Epidermal melanocyte (primary cell): Measurements from ENCODE around the gene KCNQ5.

ENCODE experiments used
- DNase-seq: peaks from one replicate; pipeline ENCODE4 v3.0.0; 2011; ENCODE audit warnings: low spot score; ENCODE audit not compliant: insufficient read length

KCNQ5 gene

DNA sequence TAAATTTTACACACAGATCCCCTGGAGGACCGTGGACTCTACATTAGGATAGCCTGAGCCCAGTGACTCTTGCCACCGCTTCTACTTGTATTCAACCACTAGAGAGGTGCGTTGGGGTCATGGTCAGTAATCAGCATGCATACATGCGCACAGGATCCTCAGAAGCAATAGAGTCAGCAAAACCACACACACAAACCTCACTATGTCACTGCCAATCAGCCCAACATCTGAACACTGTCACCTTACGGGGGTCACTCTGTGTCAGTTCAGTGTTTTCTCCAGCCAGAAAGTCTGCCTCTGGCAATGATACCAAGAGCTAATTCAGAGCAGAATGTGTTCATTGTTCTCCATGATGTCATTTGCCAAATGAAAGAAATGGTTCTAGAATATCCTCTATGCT is 378.1 kb downstream of the KCNQ5 start:
- DNase-seq, result peak; percentile 17

DNA sequence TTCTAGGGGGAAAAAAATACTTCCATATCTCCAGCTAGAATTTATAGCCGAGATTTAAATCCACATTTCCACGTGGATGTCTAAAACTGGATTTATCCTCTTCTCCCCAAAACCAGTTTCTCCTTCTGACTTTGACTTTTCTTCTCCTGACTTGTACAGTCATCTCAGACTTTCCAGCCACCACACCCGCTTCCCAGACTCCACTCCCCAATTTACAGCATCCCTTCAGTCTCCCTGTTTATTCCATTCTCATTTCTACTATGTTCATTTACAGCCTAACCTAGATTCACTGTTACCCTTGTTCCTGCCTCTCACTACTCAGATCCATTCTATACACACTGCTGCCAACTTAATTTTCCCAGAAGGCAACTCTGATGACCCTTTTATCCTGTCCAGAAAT is 378.6 kb downstream of the KCNQ5 start:
- no peak for DNase-seq

DNA sequence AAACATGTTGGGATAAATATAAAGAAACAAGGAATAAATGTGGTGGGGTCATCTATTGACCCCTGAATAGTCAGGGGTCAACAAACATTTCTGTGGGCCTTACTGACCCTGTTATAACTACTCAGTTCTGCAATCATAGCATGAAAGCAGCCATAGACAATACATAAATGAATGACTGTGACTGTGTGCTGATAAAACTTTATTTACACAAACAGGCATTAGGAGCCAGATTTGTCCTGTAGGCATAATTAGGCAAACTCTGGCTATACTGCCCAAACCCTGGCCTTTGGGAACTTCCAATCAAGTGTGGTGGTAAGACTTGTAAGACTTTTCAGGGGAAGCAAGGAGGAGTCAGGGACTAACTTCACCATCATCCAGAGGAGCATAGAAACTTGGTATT is 380.7 kb downstream of the KCNQ5 start:
- DNase-seq, result no peak

DNA sequence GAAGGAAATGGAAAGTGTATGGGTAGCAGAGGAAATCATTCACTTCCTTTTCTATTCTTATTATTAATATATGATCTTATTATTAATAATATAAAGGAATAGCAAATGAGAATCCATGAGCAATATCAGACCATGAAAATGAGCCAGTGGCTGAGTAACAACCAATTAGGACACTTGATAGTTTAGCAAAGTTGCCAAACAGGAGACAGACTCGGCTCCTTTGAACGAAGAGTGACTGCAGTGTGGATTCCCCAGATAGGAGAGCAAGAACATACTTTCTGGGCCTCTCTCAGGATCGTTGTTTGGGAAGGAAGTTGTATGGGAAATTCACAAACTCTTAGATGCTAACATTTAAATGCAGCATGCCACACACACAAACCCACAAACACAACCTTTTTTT is 381.4 kb downstream of the KCNQ5 start:
- no peak for DNase-seq

DNA sequence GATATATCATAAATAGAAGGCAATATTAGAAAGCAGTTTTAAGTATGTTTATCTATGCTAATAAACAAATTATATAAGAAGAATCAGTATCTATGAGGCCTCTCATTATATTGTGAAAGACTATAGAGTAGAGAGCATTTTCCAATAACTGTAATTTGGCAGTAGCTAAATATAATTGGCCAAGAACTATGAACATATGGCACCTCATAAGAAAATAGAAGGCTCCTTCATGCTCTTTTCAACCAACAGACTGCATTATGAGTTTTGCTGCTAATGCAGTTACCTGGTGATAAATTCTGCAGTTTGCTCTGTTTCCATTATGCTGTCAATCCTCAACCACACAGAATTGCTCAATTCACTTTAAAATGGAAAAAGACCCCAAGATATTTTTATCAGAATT is 382.4 kb downstream of the KCNQ5 start:
- no peak for DNase-seq

DNA sequence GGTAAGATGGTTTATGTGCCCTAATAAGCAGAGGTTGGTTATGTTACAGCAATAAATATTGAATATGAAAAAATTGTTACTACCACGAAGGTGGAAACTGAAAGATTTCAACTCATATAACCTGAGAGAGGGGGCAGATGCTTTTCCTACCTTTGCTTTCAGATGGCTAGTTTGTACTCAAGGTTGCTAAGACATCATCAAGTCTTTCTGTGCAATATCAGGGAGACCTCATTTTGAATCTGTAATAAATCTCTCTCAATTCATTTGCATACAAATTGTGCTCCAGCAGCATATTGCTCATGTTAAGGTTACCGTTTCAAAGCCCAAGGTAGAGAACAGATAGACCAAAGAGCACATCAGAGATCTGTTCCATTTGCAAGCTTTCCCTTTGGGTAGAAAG is 383.0 kb downstream of the KCNQ5 start:
- DNase-seq, result no peak

DNA sequence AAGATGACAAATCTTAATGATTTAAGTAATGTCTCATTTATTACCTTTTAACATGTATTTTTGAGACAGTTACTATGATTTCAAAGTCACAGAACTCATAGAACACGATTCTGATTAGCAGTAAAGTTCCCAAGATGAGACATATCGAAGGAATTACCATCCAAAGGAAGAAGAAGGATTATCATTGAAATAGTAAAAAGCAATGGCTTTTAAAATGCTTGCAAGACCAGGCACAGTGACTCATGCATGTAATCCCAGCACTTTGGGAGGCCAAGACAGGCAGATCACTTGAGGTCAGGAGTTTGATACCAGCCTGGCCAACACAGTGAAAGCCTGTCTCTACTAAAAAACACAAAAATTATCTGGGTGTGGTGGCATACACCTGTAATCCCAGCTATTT is 384.3 kb downstream of the KCNQ5 start:
- no peak for DNase-seq

DNA sequence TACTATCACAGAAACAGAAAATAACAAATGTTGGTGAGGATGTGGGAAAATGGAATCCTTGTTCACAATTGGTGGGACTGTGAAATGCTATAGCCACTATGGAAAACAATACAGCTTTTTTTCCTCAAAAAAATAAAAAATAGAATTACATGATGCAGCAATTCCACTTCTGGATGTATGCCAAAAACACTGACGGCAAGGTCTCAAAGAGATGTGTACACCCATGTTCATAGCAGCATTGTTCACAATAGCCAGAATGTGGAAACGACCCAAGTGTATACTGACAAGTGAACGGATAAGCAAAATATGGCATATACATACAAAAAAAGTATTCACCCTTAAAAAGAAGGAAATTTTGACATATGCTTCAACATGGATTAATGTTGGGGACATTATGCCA is 390.1 kb downstream of the KCNQ5 start:
- no peak for DNase-seq

DNA sequence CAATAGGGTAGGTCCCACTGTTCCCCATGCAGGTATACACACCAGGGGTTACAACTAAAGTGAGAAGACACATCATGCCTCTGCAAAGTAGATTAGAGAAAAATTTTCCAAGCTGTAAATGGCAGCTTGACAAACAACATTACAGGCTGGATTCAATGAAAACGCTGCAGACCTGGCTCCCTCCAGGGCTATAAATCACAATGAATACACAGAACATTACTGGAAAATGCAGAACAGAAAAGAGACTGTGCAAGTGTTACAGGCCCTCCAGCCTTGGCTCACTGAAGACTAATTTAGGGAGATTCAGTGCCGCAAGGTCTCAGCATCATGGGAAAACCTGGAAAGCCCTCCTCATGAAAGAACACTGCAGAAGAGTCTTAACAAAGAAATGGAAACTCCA is 395.6 kb downstream of the KCNQ5 start:
- DNase-seq, result no peak

DNA sequence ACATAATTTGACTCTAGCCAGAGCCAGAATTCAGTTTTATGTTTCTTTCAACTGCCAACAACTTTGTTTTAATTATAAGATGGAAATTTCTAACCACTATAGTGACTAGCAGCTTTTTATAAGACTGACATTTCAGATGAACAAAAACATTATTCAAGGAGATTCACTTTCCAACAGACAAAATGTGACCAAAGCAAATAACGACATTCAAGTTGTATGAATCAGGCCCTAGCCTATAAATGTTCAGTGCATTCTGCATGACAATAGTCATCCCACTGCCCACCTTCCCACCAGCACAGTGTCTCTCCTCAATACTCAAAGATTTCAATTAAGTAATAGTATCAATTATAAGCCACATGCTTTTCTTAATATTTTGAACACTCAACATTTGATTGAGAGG is 402.7 kb downstream of the KCNQ5 start:
- no peak for DNase-seq

DNA sequence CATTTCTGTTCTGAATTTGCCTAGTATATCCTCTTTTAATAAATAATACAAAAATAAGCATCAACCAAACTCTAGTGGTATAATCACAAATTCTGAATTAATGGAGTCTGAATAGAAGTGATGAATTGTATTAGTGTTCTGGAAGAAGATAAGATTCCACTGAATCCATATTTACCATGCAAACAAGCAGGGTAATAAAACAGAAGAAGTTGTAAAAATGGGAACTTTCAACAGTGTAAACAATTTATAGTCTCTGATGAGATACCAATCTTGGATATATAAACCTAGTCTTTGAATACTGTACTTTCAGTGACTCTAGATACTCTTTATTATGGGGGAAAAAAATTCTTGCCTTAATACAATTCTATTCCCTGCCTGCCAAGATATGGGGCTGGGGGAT is 405.8 kb downstream of the KCNQ5 start:
- no peak for DNase-seq

DNA sequence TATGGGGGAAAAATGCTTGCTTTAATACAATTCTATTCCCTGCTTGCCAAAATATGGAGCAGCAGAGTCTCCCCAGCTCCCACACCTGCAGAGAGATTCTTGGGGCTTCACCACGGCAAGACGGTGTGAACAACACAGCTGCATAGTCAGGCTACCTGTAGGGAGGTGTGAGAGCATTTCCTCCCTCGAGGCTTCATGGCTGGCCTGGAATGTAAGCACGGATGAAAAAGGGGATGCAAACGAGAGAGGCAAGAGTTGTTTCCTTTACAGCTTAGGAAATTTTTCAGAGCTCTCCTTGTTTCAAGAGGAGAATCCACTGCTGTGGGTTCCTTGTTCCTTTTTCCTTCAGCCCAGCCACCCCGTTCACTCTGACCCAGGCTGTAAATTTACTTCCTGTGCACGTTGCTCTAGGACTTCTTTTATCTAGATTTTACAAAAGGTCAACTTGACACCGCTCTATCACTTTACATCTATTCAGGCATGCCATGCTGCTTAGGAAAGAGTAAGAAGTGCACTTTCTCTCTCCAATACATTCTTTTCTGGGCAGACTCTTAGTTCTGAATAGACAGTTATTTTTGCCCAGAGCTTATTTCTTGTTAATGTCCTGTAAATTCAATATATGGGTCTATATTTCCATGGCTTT is 406.4 kb downstream of the KCNQ5 start:
- no peak for DNase-seq

DNA sequence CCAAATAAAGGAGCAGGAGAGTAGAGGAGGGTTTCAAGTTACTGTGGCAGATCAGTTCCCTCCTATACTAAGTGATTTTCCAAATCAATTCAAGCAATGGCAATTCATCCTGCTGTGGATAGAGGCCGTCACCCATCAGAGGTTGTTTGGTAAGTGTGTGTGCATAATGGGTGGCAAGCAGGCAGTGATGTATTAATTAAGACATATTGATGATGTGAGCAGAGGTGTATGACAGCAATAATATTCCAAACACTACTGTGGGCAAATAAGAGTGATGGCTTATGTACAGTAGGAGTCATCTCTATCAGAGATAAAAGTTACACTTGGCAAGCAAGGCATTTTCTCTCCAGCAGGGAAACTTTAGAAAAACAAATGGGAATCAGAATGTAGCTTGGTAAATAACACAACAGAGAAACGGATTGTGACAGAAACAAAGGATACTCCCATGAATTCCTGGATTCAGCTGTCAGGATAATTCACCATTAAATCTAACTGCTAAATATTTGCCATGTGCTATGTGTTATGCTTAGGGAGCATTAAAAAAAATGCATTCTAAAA is 407.1 kb downstream of the KCNQ5 start:
- DNase-seq, result no peak

DNA sequence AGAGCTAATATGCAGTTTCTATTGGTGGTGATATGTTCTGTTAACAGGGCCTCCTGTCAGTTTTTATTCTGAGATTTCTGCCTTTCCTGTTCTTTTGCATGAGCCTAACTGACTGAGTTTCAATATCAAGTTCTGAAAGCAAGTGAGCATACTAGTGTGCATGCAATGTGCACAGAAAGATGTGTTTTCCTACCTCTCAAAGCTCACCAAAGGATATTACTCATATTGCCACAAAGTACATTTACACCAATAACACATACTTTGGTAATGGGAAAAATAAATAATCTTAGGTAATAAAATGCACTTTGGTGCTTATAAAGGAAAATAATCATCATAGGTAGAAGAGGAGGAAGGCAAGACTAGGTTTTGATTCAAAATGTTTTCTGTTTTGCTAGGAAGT is 408.4 kb downstream of the KCNQ5 start:
- DNase-seq, result no peak

DNA sequence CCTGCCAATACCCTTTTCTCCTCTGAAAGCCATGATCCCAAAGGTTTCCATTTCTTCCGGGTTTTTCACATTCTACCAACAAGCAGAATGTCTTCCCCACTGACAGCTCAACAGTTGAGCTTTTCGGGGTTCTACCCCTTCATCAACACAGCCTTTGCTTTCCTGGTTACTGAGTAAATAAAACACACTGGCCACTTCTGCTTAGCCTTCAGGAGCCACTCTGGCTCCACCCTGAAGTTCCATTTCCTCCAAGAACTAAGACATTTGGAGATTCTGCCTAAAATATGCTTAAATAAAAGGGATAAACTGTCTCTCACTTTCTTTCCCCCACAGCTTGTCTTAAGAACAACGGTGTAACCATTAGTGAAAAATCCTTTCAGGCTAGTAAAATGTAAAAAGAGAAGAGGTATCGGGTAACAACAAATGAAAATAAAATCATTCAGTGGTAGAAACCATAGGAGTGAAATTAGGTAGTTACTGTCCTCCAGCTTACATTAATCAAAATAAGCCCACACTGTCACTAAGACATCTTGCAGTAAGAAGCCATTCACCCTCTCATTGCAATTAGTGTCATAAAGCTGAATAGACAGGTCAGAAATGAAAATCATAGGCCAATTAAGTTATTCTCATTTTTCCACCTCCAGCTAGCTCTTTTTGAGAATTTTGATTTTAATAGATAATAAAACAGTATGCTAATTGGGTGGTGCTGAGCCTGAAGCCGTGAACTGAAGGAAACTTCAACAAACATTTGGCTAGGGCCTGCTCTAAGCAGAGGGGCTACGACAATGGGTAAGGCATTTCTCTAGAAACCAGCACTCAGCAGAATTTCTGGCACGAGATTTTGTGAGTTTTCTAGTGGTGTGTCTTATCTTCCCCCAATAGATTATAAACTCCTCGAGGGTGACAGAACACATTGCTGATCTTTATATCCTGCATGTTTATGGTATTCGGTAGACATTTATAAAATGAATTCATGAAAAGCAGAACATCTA is 409.2 kb downstream of the KCNQ5 start:
- no peak for DNase-seq

DNA sequence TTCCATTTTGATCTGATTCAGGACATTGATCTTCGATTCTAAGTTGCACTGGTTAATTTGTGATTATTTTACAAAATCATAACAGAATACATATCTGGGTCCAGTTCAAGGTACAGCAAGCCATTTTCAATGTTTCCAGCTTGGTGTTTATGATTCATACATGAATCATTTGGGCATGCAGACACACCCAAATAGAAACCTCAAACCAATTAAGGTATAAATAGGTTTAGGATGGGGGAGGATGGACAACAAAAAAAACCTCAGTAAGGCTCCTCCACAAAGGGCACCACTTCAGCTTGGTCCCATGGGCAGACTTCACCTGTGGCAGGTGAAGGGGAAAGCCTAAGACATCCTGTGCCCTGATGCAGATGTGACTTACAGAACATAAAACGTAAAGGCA is 410.7 kb downstream of the KCNQ5 start:
- DNase-seq, result no peak

DNA sequence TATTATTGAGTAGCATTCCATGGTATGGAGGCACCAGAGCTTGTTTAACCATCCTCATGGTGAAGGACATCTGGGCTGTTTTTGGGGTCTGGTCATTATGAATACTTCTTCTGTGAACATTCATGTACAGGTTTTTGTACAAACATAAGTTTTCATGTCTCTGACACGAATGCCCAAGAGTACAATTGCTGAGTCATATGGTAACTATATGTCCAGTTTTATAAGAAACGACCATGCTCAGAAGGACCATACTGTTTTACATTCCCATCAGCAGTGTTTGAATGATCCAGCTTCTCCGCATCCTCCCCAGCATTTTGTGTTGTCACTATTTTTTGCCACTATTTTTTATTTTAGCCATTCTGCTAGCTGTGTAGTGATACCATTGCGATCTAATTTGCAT is 414.8 kb downstream of the KCNQ5 start:
- DNase-seq, result no peak

DNA sequence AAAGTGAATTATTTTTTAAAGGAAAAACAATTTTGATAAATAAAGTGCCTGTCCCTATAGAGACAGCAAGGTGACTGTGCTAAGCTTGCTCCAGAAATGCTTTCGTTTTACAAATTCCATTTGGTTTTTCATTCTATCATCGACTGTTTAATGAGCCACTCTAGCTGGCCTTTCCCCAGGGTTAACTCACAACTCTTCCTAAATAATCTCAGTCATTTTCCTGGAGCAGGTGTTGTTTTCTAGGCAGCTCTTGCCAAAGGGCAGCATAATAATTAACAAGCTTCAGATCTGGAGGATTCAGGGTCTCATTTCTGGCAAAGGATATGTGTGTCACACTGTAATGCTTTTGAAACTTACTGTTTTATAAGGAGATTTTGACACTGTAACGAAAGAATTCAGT is 419.2 kb downstream of the KCNQ5 start:
- DNase-seq, result no peak

DNA sequence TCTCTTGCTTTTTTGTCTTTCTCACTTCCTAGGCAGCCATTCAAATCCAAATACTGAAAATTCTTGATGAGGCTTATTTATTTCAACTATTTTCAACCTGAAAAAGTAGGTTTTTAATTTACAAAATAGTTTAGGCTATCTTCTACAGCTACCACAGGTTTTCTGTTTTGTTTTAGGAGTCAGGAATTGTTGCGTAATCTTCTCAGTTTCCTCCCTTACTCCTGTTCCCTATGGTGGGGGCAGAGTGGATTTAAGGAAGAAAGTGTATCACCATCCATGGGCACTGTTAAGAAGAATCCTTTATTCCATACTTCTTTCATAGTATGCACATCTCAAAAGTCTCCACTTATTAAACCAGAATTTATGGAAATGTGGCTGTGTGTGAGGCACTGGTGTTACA is 421.0 kb downstream of the KCNQ5 start:
- no peak for DNase-seq

DNA sequence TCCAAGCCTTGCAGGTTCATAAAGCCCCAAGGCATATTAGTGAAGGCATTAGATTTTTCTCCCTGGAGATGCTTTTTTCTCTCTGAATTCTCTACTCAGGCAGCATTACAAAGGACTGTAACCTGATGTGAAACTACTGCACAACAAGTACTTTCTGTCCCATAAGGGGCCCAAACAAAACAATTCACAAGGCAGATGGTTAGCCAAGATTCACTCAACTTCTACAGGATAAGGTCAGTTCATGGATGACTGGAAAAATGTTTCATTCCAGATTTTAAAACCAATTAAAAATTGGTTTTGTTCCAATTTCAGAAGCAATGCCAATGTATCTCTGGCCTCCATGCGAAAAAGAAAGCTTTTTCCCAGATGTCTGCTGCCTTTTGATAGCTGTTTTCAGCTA is 421.6 kb downstream of the KCNQ5 start:
- DNase-seq, result no peak

DNA sequence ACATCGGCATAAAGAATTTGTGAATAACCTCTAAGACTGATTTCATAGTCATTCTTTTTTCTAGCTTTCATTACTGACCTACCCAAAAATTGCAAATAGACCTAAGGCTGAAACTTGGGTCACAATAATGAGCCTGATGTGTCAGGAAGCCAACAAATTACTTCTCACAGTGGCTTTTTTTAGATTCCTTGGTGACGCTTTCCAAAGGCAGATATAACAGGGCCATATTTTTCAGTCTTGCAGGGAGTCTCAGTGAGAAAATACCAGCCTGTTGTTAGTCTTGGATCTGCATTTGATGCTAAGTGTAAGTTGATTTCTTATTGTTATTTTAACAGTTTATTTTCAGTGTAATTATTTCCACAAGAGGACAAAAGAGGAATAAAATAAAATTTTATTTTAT is 423.7 kb downstream of the KCNQ5 start:
- no peak for DNase-seq

DNA sequence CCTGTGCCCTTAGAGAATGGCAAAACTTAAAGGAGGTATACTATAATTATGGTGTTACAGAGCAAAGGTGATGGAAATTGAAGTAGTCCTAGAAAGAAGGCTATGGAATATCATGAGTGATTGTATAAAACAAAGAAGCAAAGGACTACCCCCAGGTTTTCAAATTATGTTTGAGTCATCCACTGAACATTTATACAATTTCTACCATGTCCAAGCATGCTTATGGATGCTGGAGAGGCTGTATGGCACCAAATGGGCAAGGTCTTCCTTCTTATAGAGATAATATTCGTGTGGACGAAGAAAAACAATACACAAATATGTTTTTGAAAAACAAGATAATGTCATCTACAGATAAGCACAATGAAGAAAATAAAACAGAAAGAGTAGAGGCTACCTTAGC is 425.9 kb downstream of the KCNQ5 start:
- DNase-seq, result no peak
